GM18858 (cell line): ENCODE data around the gene TIPIN.
A peak's percentile ranks its signal among the peaks of the same experiment; 100 is the strongest.
"Not testable (repeated sequence)": the region's sequence is repeated elsewhere in the genome, so short reads cannot be mapped to it uniquely, and the experiment has no call there.

Experiments used
- ATAC-seq: cut with Tn5 transposase; IDR thresholded peaks from one replicate; pipeline ENCODE4 v1.9.1; 2021; ENCODE audit not compliant: unreplicated experiment

The TIPIN gene

GRCh38 chr15:66386204-66387123, 30.0 kb upstream of the TIPIN start, which contains the start of gene MAP2K1:
TSS of gene MAP2K1 (plus strand) at chr15:66386912. CDS start at chr15:66387348, 436 bp downstream.
- ATAC-seq: peak; percentile 68

GRCh38 chr15:66381376-66381775, 24.9 kb upstream of the TIPIN start:
- ATAC-seq: not testable (repeated sequence)

GRCh38 chr15:66378814-66379430, 22.4 kb upstream of the TIPIN start:
- no peak for ATAC-seq

GRCh38 chr15:66374179-66374578, 17.7 kb upstream of the TIPIN start:
- no peak for ATAC-seq

GRCh38 chr15:66369773-66370651, 13.5 kb upstream of the TIPIN start:
- no peak for ATAC-seq

GRCh38 chr15:66364944-66365528, 8.6 kb upstream of the TIPIN start:
- ATAC-seq: no peak

- no peak for ATAC-seq
Observed at GRCh38 chr15:66362776-66363175, 6.3 kb upstream of the TIPIN start.

GRCh38 chr15:66361745-66362460, 5.4 kb upstream of the TIPIN start:
- ATAC-seq: not testable (repeated sequence)

GRCh38 chr15:66359740-66360139, 3.3 kb upstream of the TIPIN start:
- ATAC-seq: no peak

- ATAC-seq: no peak
Observed at GRCh38 chr15:66356077-66356358, 467 bp downstream of the TIPIN start.

- ATAC-seq: not testable (repeated sequence)
Observed at GRCh38 chr15:66348530-66348929, 8.0 kb downstream of the TIPIN start.

- no peak for ATAC-seq
Observed at GRCh38 chr15:66328771-66329170, 27.7 kb downstream of the TIPIN start.

GRCh38 chr15:66327736-66328135, 28.7 kb downstream of the TIPIN start:
- ATAC-seq: no peak

- no peak for ATAC-seq
Observed at GRCh38 chr15:66326051-66326450, 30.4 kb downstream of the TIPIN start.

GRCh38 chr15:66323312-66323928, 33.1 kb downstream of the TIPIN start:
- ATAC-seq: no peak

- no peak for ATAC-seq
Observed at GRCh38 chr15:66312144-66312543, 44.3 kb downstream of the TIPIN start.

GRCh38 chr15:66310786-66311185, 45.7 kb downstream of the TIPIN start:
- no peak for ATAC-seq

- ATAC-seq: no peak
Observed at GRCh38 chr15:66309828-66310227, 46.7 kb downstream of the TIPIN start.

GRCh38 chr15:66308531-66308930, 48.0 kb downstream of the TIPIN start:
- ATAC-seq: no peak

GRCh38 chr15:66306381-66306780, 50.1 kb downstream of the TIPIN start:
- ATAC-seq: no peak
